ENCODE results near the gene ENO1.

- no peak for TF ChIP-seq CTCF (IDR thresholded peaks at IDR 0.05)
- no peak for TF ChIP-seq POLR2A (IDR thresholded peaks at IDR 0.05)
These were observed 3.1 kb downstream of the ENO1 start for GRCh38 chr1:8875216-8875861.
